KG1 (cell line): Measurements from ENCODE around the gene CGA.

Experiments
- DNase-seq: peaks from one replicate; lab custom pipeline; 2025; lab: John Stamatoyannopoulos, UW

CGA gene

GRCh38 chr6:87088076-87088475 lies 6.8 kb downstream of the CGA start:
- DNase-seq, result no peak

DNA sequence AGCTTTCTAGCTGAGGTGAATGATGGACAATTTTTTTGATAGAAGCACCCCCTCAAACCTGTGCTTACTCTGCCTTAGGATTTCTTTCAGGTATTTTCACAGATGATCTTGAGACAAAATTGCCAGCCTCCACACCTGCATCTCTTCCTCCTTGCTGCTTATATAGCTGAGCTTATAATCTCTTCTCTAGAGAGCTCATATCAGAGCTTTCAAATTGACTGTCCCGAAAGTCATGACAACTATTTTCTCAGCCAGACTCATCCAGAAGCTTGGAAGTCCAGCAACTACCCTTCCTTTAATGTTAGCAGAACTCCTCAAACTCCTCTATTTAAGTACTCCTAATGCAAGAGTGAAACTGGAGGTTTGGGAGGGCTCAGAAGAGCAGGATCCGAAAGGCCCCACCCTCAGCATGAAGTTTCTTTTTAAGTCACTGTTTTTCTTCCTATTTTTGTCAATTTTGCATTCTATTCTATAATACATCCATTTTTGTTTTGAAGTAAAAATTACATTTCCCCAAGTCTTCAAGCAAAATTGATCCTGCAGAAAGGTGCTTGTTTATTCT lies 12.7 kb downstream of the CGA start:
- no peak for DNase-seq

GRCh38 chr6:87078983-87079616 lies 15.8 kb downstream of the CGA start:
- DNase-seq, result no peak

GRCh38 chr6:87075168-87075567 lies 19.7 kb downstream of the CGA start:
- no peak for DNase-seq

- DNase-seq, result no peak
These were observed 20.7 kb downstream of the CGA start for GRCh38 chr6:87074101-87074621.

DNA sequence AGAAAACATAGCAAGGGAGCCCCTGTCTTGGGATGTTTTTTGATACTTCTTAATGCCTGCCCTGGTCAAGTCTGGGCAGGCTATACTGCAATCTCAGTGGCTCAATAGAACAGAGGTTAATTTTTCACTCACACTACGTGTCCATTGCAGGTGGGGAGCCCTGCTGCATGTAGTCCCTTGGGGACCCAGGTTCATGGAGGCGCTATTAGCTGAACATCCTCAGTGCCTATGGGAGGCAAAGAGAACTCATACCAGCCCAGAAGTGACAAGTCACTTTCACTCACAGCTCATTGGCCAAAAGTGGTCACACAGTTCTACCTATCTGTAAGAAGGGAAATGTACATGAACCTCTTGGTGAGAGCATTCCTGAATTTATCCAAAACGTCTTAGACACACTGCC lies 23.2 kb downstream of the CGA start:
- DNase-seq, result no peak

DNA sequence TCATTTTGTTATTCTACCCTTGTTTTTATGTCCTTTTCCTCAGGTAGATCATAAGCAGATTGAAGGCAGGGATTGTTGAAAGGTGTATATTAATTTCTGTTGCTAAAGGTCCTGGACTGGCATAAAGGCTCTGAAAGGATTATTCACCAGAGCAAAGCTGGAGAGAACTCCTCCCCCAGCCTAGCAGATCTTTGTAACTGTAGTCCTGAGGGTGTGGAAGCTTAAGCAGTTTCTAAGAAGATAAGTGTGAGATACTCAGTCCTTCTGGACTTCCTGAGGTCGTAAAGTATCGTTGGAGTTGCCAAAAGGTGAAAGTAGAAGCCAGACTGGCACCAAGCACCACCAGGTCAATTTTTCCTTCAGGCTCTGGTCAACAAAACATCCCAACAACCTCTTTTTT lies 24.2 kb downstream of the CGA start:
- DNase-seq, result no peak

- no peak for DNase-seq
These were observed 26.1 kb downstream of the CGA start for GRCh38 chr6:87068795-87069194.

GRCh38 chr6:87066449-87067333 lies 28.2 kb downstream of the CGA start:
- peak; percentile 13 for DNase-seq

GRCh38 chr6:87065117-87065516 lies 29.8 kb downstream of the CGA start:
- no peak for DNase-seq

- DNase-seq, result no peak
These were observed 35.0 kb downstream of the CGA start for GRCh38 chr6:87059943-87060342.

DNA sequence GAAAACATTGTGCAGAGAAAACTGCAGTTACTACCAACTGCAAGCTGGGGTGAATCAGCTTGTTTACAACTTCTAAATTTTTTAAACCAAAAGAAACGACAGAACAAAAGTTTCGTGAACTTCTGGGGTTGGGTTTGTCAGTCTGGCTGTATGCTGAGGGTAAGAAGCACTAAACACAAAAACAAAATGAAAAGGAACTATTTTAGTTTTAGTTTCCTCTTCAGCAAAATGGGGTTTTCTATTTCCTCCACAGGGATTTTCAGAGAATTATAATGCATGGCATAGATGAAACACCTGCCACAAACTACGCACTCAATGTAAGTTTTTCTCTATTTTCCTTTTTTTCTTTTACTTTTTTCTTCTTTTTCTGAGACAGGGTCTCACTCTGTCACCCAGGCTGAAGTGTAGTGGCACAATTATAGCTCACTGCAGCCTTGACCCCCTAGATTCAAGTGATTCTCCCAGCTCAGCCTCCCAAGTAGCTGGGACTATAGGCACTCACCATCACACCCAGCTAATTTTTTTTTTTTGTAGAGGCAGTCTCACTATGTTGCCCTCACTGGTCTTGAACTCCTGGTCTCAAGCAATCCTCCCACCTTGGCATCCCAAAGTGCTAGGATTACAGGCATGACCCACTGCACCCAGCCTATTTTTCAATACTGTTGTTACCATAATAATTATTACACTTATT lies 40.6 kb downstream of the CGA start:
- no peak for DNase-seq

DNA sequence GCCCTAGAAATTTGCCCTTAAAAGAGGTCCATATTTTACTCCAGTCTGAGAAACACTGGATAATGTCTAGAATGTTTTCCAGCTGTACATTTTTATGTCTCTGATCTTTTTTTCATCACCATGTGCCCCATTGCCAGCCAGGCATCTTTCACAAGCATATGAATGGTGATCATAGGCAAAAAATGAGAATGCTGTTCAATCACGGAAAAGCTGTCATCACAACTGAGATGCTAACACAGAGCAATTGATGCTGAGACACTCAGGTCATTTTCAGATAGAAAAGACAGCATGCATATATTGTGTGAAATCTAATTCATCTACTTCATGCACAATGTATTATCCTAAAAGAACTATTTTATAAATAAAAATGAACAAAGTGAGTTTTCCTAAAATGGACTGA lies 41.6 kb downstream of the CGA start:
- DNase-seq, result no peak

DNA sequence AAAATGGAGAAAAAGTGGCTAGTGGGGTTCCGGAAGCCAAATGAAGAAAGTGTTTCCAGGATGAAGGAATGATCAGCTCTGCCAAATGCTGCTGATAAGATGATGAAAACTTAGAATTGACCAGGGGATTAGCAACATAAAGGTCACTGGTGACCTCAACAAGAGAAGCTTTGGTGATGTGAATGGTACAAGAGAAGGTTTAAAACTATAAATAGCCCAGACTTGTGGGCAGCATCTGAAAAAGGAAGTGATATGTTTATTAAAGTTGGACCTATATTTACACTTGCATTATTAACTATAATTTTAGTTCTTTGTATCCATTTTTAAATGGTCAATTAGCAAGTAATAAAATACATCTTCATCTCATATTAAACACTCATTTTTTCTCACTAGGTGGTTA lies 45.1 kb downstream of the CGA start:
- no peak for DNase-seq

- DNase-seq, result no peak
These were observed 49.3 kb downstream of the CGA start for GRCh38 chr6:87045521-87046075.

- DNase-seq, result no peak
These were observed 54.2 kb downstream of the CGA start for GRCh38 chr6:87040729-87041128.
